Kidney (tissue), 14 donors: ENCODE results near the gene FBXL12. TPM values are rescaled to one million over a fixed set of nuclear protein-coding genes. Genes with fewer than 3 reads are reported as not detected.
A peak's percentile ranks its signal among the peaks of the same experiment; 100 is the strongest.

Source experiments
- DNase-seq, 5 donors: peaks; one replicate each; pipeline ENCODE4 v3.0.0-alpha.2; 2013 to 2020
- FAIRE-seq: peaks from 2 replicates; lab custom pipeline; 2012; peaks lifted over from hg19 to GRCh38; lab: Jason Lieb, UNC
- H3K27ac ChIP-seq, 2 donors: one replicate each; pipeline ENCODE4 v1.7.0; 2013; ENCODE audit warnings: low read depth in 2 of 2, low read length in 2 of 2, inconsistent platforms in 1 of 2
- H3K27me3 ChIP-seq: one replicate; pipeline ENCODE4 v1.7.1; 2013; ENCODE audit warnings: low read length, inconsistent platforms; ENCODE audit not compliant: control insufficient read depth, insufficient read depth
- H3K36me3 ChIP-seq, 3 donors: one replicate each; pipeline versions ENCODE4 v1.7.0 to v1.7.1; 2013; ENCODE audit warnings: low read length in 3 of 3, control low read depth in 1 of 3, inconsistent platforms in 1 of 3; ENCODE audit not compliant: insufficient read depth in 3 of 3, control insufficient read depth in 2 of 3
- H3K4me1 ChIP-seq, 3 donors: one replicate each; pipeline versions ENCODE4 v1.7.0 to v1.7.1; 2013; ENCODE audit warnings: low read length in 3 of 3, inconsistent platforms in 1 of 3, low read depth in 1 of 3; ENCODE audit not compliant: control insufficient read depth in 2 of 3, insufficient read depth in 2 of 3
- H3K4me3 ChIP-seq, 3 donors: one replicate each; pipeline versions ENCODE4 v1.7.0 to v1.8.1; 2013; ENCODE audit warnings: low read length in 3 of 3, control low read depth in 1 of 3, inconsistent platforms in 1 of 3
- H3K9ac ChIP-seq, 3 donors: one replicate each; pipeline versions ENCODE4 v1.7.0 to v1.7.1; 2013; ENCODE audit warnings: low read length in 3 of 3, control low read depth in 1 of 3, inconsistent platforms in 1 of 3
- H3K9me3 ChIP-seq, 3 donors: one replicate each; pipeline versions ENCODE4 v1.7.0 to v1.7.1; 2013; ENCODE audit warnings: low read length in 3 of 3, control low read depth in 1 of 3, inconsistent platforms in 1 of 3; ENCODE audit not compliant: control insufficient read depth in 2 of 3, insufficient read depth in 1 of 3
- CTCF ChIP-seq: IDR thresholded peaks from 3 replicates; pipeline ENCODE4 v1.5.1; 2012; ENCODE audit warnings: mild to moderate bottlenecking, moderate library complexity, borderline replicate concordance; ENCODE audit not compliant: insufficient read depth; ENCODE audit errors: extremely low read depth
- intact Hi-C: fragments of 100-400 bp; cut with DNase I; formaldehyde crosslinking; loops from one replicate; pipeline ENCODE4 v1.11.1; 2022
- polyA plus RNA-seq: library from polyadenylated mRNA; stranded (reverse); fragments of 350-450 nt; fragmentation: Illumina TruSeq; extraction: RNeasy Lipid Tissue Mini Kit (QIAGEN cat#74804); gene quantifications from one replicate; pipeline ENCODE4 v1.2.3, GENCODE V29; 2014; ENCODE audit warnings: low read depth, low replicate concordance; ENCODE audit not compliant: insufficient read depth
- total RNA-seq: library from RNA; stranded (reverse); fragmentation: NEBNext Ultra II Directional; extraction: Animal tissue kit (Norgen Biotek cat#: 25700); gene quantifications from one replicate; pipeline ENCODE4 v1.2.1, GENCODE V29; 2021
- donor health status: control.
- donor health status: control.
- donor health status: control.
- donor health status: control.
- donor health status: control.
- donor health status: DM: yes; HTN: yes; CAD: no.
- donor health status: Normal renal cell carcinoma (clear cell type).

The FBXL12 gene
- total and polyA plus RNA-seq, 2 donors from 2014 or later = 12.7 to 22.2 TPM

DNA sequence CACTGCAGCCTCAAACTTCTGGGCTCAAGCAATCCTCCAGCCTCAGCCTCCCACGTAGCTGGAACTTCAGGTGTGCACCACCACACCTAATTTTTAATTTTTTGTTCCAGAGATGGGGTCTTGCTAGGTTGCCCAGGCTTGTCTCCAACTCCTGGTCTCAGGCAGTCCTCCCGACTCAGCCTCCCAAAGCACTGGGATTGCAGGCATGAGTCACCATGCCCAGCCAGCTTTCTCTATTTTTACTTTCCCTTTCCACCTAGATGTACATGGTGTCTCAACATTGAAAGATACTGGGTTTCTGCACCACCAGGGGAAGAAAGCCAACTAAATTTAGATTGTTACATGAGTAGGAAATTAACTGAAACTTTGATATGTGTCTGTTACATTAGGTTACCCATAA is 36.5 kb downstream of the FBXL12 start:
- DNase-seq (no peak), FAIRE-seq (no peak)
- no peak for TF ChIP-seq CTCF
- Histone ChIP-seq H3K4me1 (peaks cover 0 to 3% (median 3%) of the 10 kb centered on the region in 3 donors), H3K4me3 (no peak overlapping the region), H3K9ac (no peak overlapping the region), H3K9me3 (no peaks in the 10 kb centered on the region), H3K27me3 (no peaks in the 10 kb centered on the region), H3K27ac (no peak overlapping the region), H3K36me3 (no peaks in the 10 kb centered on the region)
- intact Hi-C loops = loop anchor here (10.0 kb wide), 1 partner anchor 158 kb away; the partner anchor contains the start of gene ZNF561

DNA sequence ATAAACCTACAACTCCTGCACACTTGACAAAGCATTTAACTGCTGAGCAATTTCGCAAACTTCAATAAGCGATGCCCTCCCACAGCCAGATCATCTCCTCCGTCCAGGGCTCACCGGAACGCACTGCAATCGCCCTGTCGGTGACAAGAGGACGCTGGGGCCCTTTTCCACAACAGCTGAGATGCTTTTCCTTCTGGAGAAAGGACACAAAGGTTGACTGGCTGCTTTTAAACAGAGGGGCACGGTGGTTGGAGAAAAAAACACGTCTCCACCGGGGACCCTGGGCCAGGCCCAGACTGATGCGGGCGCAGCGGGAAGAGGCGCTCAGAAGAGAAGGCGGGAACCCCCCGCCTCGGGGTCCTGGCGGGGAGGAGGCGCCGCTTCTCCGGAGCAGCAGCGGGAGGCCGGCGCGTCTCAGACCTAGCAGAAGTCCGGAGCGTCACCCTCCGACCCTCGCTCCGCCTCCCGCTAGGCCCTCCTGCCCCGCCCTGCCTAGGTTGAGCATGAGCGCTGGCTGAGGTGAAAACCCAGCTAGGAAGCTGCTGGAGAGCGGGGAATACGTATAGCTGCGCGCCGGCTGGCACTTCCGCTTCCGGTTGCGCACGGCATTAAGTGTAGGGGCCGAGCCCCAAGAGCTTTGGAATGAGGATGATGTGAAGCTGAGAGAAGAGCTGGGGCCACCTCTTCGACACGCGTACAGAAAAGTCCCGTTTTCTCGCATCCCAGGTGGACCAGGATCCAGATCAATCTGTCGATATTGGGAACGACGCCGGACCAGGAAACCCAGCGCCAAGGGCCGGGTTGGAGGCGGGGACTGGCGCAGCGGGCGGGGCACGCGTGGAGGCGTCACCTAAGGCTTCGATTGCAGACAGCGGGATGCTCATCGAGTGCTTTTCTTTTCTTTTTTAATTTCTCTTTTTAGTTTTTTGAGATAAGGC is 50.4 kb downstream of the FBXL12 start, which contains the start of gene ZNF846:
ZNF846 (minus strand) TSS at position 564 of the 938 bp plus-strand sequence. CDS start 3,788 bp downstream, outside the sequence.
- Histone ChIP-seq H3K36me3 (peaks cover 0 to 2% (median 0%) of the 10 kb centered on the region in 3 donors), H3K9ac (peak within 1 kb of the TSS; percentile 84 to 97 (median 90)), H3K4me1 (peaks cover 0 to 4% (median 0%) of the 10 kb centered on the region in 3 donors), H3K4me3 (peak within 1 kb of the TSS; percentile 81 to 96 (median 96)), H3K27ac (peak within 1 kb of the TSS; percentile 92 to 98), H3K27me3 (no peaks in the 10 kb centered on the region), H3K9me3 (peaks cover 0 to 9% (median 2%) of the 10 kb centered on the region in 3 donors)
- no peak for TF ChIP-seq CTCF
- no peak for FAIRE-seq
- intact Hi-C loops = loop anchor here (10.0 kb wide), 1 partner anchor 94 kb away; the partner anchor contains the start of gene ZNF562
- peak; percentile 96 to 98 (median 97) for DNase-seq

Other genes with a start within 250 kb of the FBXL12 start
- 40.3 TPM for gene ZNF121, start 234.6 kb downstream of the FBXL12 start, total RNA-seq
- 2.8 TPM for gene ZNF121, start 234.6 kb downstream of the FBXL12 start, polyA plus RNA-seq
- 35.5 TPM for gene ZNF561, start 197.8 kb downstream of the FBXL12 start, total RNA-seq
- 13.3 TPM for gene ZNF561, start 197.8 kb downstream of the FBXL12 start, polyA plus RNA-seq
- gene ZNF562, start 144.0 kb downstream of the FBXL12 start, total RNA-seq = 37.6 TPM
- 4.9 TPM for gene ZNF562, start 144.0 kb downstream of the FBXL12 start, polyA plus RNA-seq
- gene ZNF846, start 50.3 kb downstream of the FBXL12 start, total RNA-seq = 17.7 TPM
- 5.8 TPM for gene ZNF846, start 50.3 kb downstream of the FBXL12 start, polyA plus RNA-seq
- gene UBL5, start 8.8 kb upstream of the FBXL12 start, total RNA-seq = 322 TPM
- gene UBL5, start 8.8 kb upstream of the FBXL12 start, polyA plus RNA-seq = 968 TPM
- 57.7 TPM for gene PIN1, start 16.2 kb upstream of the FBXL12 start, total RNA-seq
- gene PIN1, start 16.2 kb upstream of the FBXL12 start, polyA plus RNA-seq = 143 TPM
- gene OLFM2, start 117.4 kb upstream of the FBXL12 start, total RNA-seq = 2.1 TPM
- 5.4 TPM for gene OLFM2, start 117.4 kb upstream of the FBXL12 start, polyA plus RNA-seq
- 5.1 TPM for gene COL5A3, start 191.4 kb upstream of the FBXL12 start, total RNA-seq
- gene COL5A3, start 191.4 kb upstream of the FBXL12 start, polyA plus RNA-seq = 0.97 TPM
- gene RDH8, start 194.4 kb upstream of the FBXL12 start, total RNA-seq = not detected
- not detected for gene RDH8, start 194.4 kb upstream of the FBXL12 start, polyA plus RNA-seq